H1 (cell line): ENCODE measurements around the gene GMCL1. TPM values are rescaled to one million over a fixed set of nuclear protein-coding genes. Genes with fewer than 3 reads are reported as not detected.

Experiments used
- CBX8 ChIP-seq: fragments of 300-800, 300-1000 bp; sonication (generic); IDR thresholded peaks from 2 replicates; pipeline ENCODE4 v1.7.1; 2016; ENCODE audit warnings: low read depth, low read length, borderline replicate concordance
- HDAC2 ChIP-seq, 2 experiments: fragments of 300-600 bp in 1 of 2; sonication (generic) in 1 of 2; IDR thresholded peaks; 2 replicates each; pipeline ENCODE4 v1.6.1; 2011 to 2012; ENCODE audit warnings: low read depth in 2 of 2, low read length in 2 of 2, mild to moderate bottlenecking in 2 of 2, moderate library complexity in 2 of 2, borderline replicate concordance in 1 of 2, inconsistent platforms in 1 of 2
- SP2 ChIP-seq: IDR thresholded peaks from 2 replicates; pipeline ENCODE4 v1.6.1; 2012; ENCODE audit warnings: mild to moderate bottlenecking, low read length, inconsistent platforms
- polyA plus RNA-seq, 7 experiments: library from polyadenylated mRNA; depleted of rRNA in 3 of 7; stranded (reverse) in 5 of 7; unstranded in 2 of 7; fragments of >200 nt in 5 of 7; fragments of 200-250 nt in 2 of 7; gene quantifications; 1 replicate in 5 of 7; 2 replicates in 1 of 7; 4 replicates in 1 of 7; pipeline versions ENCODE4 v1.2.1 to v1.2.3, GENCODE V29; 2011 to 2013; ENCODE audit warnings: missing spikeins in 2 of 7, mixed read lengths in 2 of 7
- total RNA-seq: library from RNA; stranded (reverse); fragmentation: NEBNext Ultra II Directional; extraction: Animal tissue kit (Norgen Biotek cat#: 25700); gene quantifications from 2 replicates; pipeline ENCODE4 v1.2.1, GENCODE V29; 2021
- TF ChIP-seq, protein P1 (sequence below), 3 experiments: IDR thresholded peaks; 1 replicate in 2 of 3; 2 replicates in 1 of 3; pipeline versions ENCODE4 v1.5.1 to v1.6.1; 2011; ENCODE audit warnings: low read length in 3 of 3, mild to moderate bottlenecking in 3 of 3, inconsistent platforms in 2 of 3, low read depth in 1 of 3, moderate library complexity in 1 of 3; ENCODE audit not compliant: insufficient read depth in 1 of 3; ENCODE audit errors: control extremely low read depth in 1 of 3

The GMCL1 gene
- total and polyA plus RNA-seq, 2 of the 8 experiments (the other 6 are each of a cell fraction or from before 2014, with no cell fraction given): 6.5 to 21.9 TPM

DNA sequence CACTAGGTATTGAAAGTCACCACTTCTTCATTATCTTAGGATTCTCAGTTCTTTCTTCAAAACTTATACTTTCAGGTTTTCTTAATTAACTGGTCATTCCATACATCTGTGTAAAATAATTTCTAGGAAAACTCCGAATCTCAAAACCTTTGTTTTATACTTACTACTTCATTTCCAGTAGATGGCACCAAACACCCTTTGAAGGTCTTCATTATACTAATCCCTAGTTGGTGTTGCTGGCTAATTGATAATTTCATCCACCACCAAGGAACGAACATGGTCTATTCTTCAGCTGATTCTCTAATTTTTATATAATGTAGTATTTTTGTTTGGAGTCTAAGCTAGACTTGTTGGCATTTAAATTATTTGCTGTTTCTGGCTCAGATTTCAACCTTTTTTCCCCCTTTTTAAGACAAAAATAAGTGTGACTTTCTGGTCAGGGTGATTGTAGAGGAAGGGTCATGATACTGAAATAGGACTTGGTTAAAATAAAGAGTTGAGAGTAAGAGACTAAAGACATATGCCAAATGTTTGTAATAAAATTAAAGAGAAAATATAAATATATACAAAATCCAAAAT lies 82.6 kb downstream of the GMCL1 start (continued):
- TF ChIP-seq HDAC2 (IDR thresholded peaks at IDR 0.05; ENCODE audit: borderline replicate concordance in 1 of 2, low read depth in 2 of 2, low read length in 2 of 2) (no peak), SP2 (no peak), CBX8 (no peak)
- TF ChIP-seq, protein P1, sequence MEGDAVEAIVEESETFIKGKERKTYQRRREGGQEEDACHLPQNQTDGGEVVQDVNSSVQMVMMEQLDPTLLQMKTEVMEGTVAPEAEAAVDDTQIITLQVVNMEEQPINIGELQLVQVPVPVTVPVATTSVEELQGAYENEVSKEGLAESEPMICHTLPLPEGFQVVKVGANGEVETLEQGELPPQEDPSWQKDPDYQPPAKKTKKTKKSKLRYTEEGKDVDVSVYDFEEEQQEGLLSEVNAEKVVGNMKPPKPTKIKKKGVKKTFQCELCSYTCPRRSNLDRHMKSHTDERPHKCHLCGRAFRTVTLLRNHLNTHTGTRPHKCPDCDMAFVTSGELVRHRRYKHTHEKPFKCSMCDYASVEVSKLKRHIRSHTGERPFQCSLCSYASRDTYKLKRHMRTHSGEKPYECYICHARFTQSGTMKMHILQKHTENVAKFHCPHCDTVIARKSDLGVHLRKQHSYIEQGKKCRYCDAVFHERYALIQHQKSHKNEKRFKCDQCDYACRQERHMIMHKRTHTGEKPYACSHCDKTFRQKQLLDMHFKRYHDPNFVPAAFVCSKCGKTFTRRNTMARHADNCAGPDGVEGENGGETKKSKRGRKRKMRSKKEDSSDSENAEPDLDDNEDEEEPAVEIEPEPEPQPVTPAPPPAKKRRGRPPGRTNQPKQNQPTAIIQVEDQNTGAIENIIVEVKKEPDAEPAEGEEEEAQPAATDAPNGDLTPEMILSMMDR (IDR thresholded peaks at IDR 0.05; ENCODE audit: control extremely low read depth in 1 of 3, insufficient read depth in 1 of 3, low read depth in 1 of 3, low read length in 3 of 3): peak in 2 of 3 experiments; percentile 40 to 43; a peak in 2 of 4 replicates
